ENCODE measurements around the gene IL21R. TPM values are rescaled to one million over a fixed set of nuclear protein-coding genes. Genes with fewer than 3 reads are reported as not detected.

The IL21R gene
- total and polyA plus RNA-seq, 9 of the 15 experiments (the other 6 are each of a cell fraction or from before 2014, with no cell fraction given): 0.04 to 0.34 (median 0.18) TPM; not detected in 1

GRCh38 chr16:27470567-27471431 is 68.8 kb downstream of the IL21R start (continued):
- peak in 1 of 2 experiments; percentile 55; a peak in 1 of 4 replicates for TF ChIP-seq TBL1XR1 (IDR thresholded peaks at IDR 0.05; ENCODE audit: low read length in 2 of 2)
- peak; percentile 46; the same call in 1 of the 2 replicates for TF ChIP-seq TFAP4 (CRISPR knock-in tag; IDR thresholded peaks at IDR 0.05; ENCODE audit: borderline replicate concordance)
- TF ChIP-seq ARNT (IDR thresholded peaks at IDR 0.05): 0 out of 4 replicates have a peak, but pooled peaks of 1 of the 2 experiments have one; percentile 41
- peak; percentile 74 for TF ChIP-seq CBFA2T3 (IDR thresholded peaks at IDR 0.05)
- TF ChIP-seq PBX2 (CRISPR knock-in tag; IDR thresholded peaks at IDR 0.05; ENCODE audit: low read depth): no peak
- TF ChIP-seq PBX2 (tag; conservative IDR thresholded peaks at IDR 0.05; ENCODE audit: low read depth): peak; percentile 95
- peak; percentile 57 for TF ChIP-seq DPF2 (IDR thresholded peaks at IDR 0.05)
- TF ChIP-seq CXXC5 (CRISPR knock-in tag; IDR thresholded peaks at IDR 0.05): peak; percentile 51; the same call in 1 of the 2 replicates
- TF ChIP-seq LCOR (CRISPR knock-in tag; IDR thresholded peaks at IDR 0.05): peak; percentile 91
- TF ChIP-seq ZNF23 (CRISPR knock-in tag; IDR thresholded peaks at IDR 0.05): no peak
- no peak for TF ChIP-seq SIX5 (IDR thresholded peaks at IDR 0.05; ENCODE audit: borderline replicate concordance in 1 of 2, insufficient read depth in 1 of 2, low read depth in 1 of 2, low read length in 2 of 2)
- peak; percentile 80 for TF ChIP-seq SMAD4 (CRISPR knock-in tag; conservative IDR thresholded peaks at IDR 0.05)
- TF ChIP-seq LEF1 (IDR thresholded peaks at IDR 0.05): peak; percentile 79; the same call in 1 of the 2 replicates
- TF ChIP-seq TEAD4 (IDR thresholded peaks at IDR 0.05; ENCODE audit: low read length): peak; percentile 30; the same call in 1 of the 2 replicates
- TF ChIP-seq TEAD4 (CRISPR knock-in tag; IDR thresholded peaks at IDR 0.05; ENCODE audit: borderline replicate concordance): no peak; the same call in 1 of the 2 replicates
- TF ChIP-seq KDM5B (IDR thresholded peaks at IDR 0.05; ENCODE audit: insufficient replicate concordance, low read depth, low read length): peak; percentile 22
- TF ChIP-seq IRF9 (tag; IDR thresholded peaks at IDR 0.05): 0 out of 2 replicates have a peak, but pooled peaks have one; percentile 17
- TF ChIP-seq ELF1 (tag; IDR thresholded peaks at IDR 0.05): peak; percentile 39; the same call in 1 of the 2 replicates
